GM12878 (cell line): Measurements from ENCODE around the gene SLC29A1. TPM values are rescaled to one million over a fixed set of nuclear protein-coding genes. Genes with fewer than 3 reads are reported as not detected.

Experiments
- ATAC-seq: fragments of 200-7000 bp; cut with Tn5 transposase; 3 replicates; pipeline ENCODE4 v1.9.1; 2020; ENCODE audit warnings: mild to moderate bottlenecking, moderate library complexity
- BruUV-seq: library from RNA; stranded (reverse); fragments of 400-500 nt; replicated peaks from 2 replicates; lab custom pipeline; 2021; lab: Mats Ljungman, UMichigan
- CTCF ChIA-PET: fragments of 300-600 bp; sonication (Branson Sonifier 250); formaldehyde crosslinking; extraction: SDS; loops from one replicate; lab custom pipeline; 2021; ENCODE audit warnings: inconsistent platforms; lab: Yijun Ruan, JAX
- POLR2A ChIA-PET: fragments of 350-600 bp; formaldehyde crosslinking; extraction: SDS; loops from one replicate; lab custom pipeline; 2021; ENCODE audit warnings: inconsistent platforms; lab: Charles Lee
- RAD21 ChIA-PET: fragments of 300-600 bp; sonication (Branson Sonifier 250); formaldehyde crosslinking; loops from one replicate; lab custom pipeline; 2023; ENCODE audit warnings: antibody characterized with exemption; ENCODE audit not compliant: unreplicated experiment; lab: Charles Lee
- SMC1A ChIA-PET: fragments of 300-600 bp; sonication (Branson Sonifier 250); formaldehyde crosslinking; loops from one replicate; lab custom pipeline; 2023; ENCODE audit not compliant: unreplicated experiment, uncharacterized antibody; lab: Charles Lee
- DNase-seq: peaks from one replicate; pipeline ENCODE4 v3.0.0-alpha.2; 2011; ENCODE audit warnings: low read depth, low spot score
- FAIRE-seq: peaks from 3 replicates; lab custom pipeline; 2011; peaks lifted over from hg19 to GRCh38; lab: Jason Lieb, UNC
- H2AFZ ChIP-seq: 2 replicates; pipeline ENCODE4 v1.6.0; 2011; ENCODE audit warnings: low read depth, low read length, control low read depth; ENCODE audit not compliant: control insufficient read depth
- H3K27ac ChIP-seq: 2 replicates; pipeline ENCODE4 v1.5.1; 2011; ENCODE audit warnings: control low read depth; ENCODE audit not compliant: control insufficient read depth, insufficient read depth
- H3K27me3 ChIP-seq, 2 experiments: replicated peaks in 1 of 2; 2 replicates each; pipeline versions ENCODE4 v1.6.0 to v1.6.1; 2011; ENCODE audit warnings: low read length in 1 of 2; ENCODE audit not compliant: control insufficient read depth in 2 of 2, insufficient read depth in 2 of 2
- H3K36me3 ChIP-seq, 2 experiments: 2 replicates each; pipeline ENCODE4 v1.5.1; 2011; ENCODE audit warnings: low read length in 1 of 2; ENCODE audit not compliant: control insufficient read depth in 2 of 2, insufficient read depth in 2 of 2
- H3K4me1 ChIP-seq: 2 replicates; pipeline ENCODE4 v1.6.1; 2011; ENCODE audit warnings: mild to moderate bottlenecking, low read length, moderate library complexity, mixed read lengths; ENCODE audit not compliant: control insufficient read depth, insufficient read depth
- H3K4me2 ChIP-seq: 2 replicates; pipeline ENCODE4 v1.6.0; 2011; ENCODE audit warnings: control low read depth; ENCODE audit not compliant: control insufficient read depth, insufficient read depth
- H3K4me3 ChIP-seq: fragments of 200-600 bp; sonication (generic); 2 replicates; pipeline ENCODE4 v1.5.1; 2016
- H3K79me2 ChIP-seq: 2 replicates; pipeline ENCODE4 v1.6.0; 2011; ENCODE audit warnings: low read length; ENCODE audit not compliant: control insufficient read depth, insufficient read depth
- H3K9ac ChIP-seq: 2 replicates; pipeline ENCODE4 v1.8.0; 2011; ENCODE audit warnings: low read length, control low read depth, mixed read lengths; ENCODE audit not compliant: control insufficient read depth, insufficient read depth
- H3K9me3 ChIP-seq: replicated peaks from 3 replicates; pipeline ENCODE4 v1.5.1; 2011; ENCODE audit warnings: mild to moderate bottlenecking, low read length; ENCODE audit not compliant: control insufficient read depth, insufficient read depth
- H4K20me1 ChIP-seq: 2 replicates; pipeline ENCODE4 v1.6.0; 2011; ENCODE audit not compliant: control insufficient read depth, insufficient read depth
- ATF2 ChIP-seq: IDR thresholded peaks from 2 replicates; pipeline ENCODE4 v1.6.1; 2012; ENCODE audit warnings: low read length, inconsistent platforms
- BACH1 ChIP-seq: fragments of 450-650 bp; IDR thresholded peaks from 2 replicates; pipeline ENCODE4 v1.6.1; 2017; ENCODE audit warnings: mild to moderate bottlenecking, borderline replicate concordance
- BMI1 ChIP-seq: fragments of 450-650 bp; IDR thresholded peaks from 2 replicates; pipeline ENCODE4 v1.6.1; 2016; ENCODE audit warnings: mild to moderate bottlenecking, moderate library complexity, borderline replicate concordance
- EED ChIP-seq: sonication (generic); IDR thresholded peaks from 2 replicates; pipeline ENCODE4 v1.6.1; 2016; ENCODE audit warnings: antibody characterized with exemption, low read depth
- ETV6 ChIP-seq, 2 experiments: fragments of 450-650 bp in 1 of 2; IDR thresholded peaks in 1 of 2; conservative IDR thresholded peaks in 1 of 2; 2 replicates each; pipeline ENCODE4 v1.6.1; 2014; ENCODE audit warnings: antibody characterized with exemption in 1 of 2, borderline replicate concordance in 1 of 2, low read depth in 1 of 2, mild to moderate bottlenecking in 1 of 2, moderate library complexity in 1 of 2
- IRF4 ChIP-seq: IDR thresholded peaks from 2 replicates; pipeline ENCODE4 v1.6.1; 2011; ENCODE audit warnings: low read depth, low read length
- MTA3 ChIP-seq: IDR thresholded peaks from 2 replicates; pipeline ENCODE4 v1.6.1; 2012; ENCODE audit warnings: low read length, inconsistent platforms, borderline replicate concordance
- MXI1 ChIP-seq: fragments of 150-350 bp; IDR thresholded peaks from 2 replicates; pipeline ENCODE4 v1.6.1; 2011; ENCODE audit warnings: low read depth, mild to moderate bottlenecking, inconsistent platforms, low read length, improper control_type of control experiment
- NR2C1 ChIP-seq: fragments of 450-650 bp; IDR thresholded peaks from 2 replicates; pipeline ENCODE4 v1.6.1; 2017; ENCODE audit warnings: antibody characterized with exemption, mild to moderate bottlenecking, moderate library complexity
- NR2F1 ChIP-seq: fragments of 450-650 bp; conservative IDR thresholded peaks from 2 replicates; pipeline ENCODE4 v1.6.1; 2017; ENCODE audit warnings: mild to moderate bottlenecking
- PAX5 ChIP-seq: IDR thresholded peaks from 2 replicates; pipeline ENCODE4 v1.6.1; 2011; ENCODE audit warnings: low read depth, low read length, borderline replicate concordance
- POU2F2 ChIP-seq: IDR thresholded peaks from 3 replicates; pipeline ENCODE4 v1.6.1; 2011; ENCODE audit warnings: low read depth, mild to moderate bottlenecking, low read length, borderline replicate concordance
- SKIL ChIP-seq: fragments of 450-650 bp; IDR thresholded peaks from 2 replicates; pipeline ENCODE4 v1.6.1; 2017; ENCODE audit warnings: mild to moderate bottlenecking, low read depth, inconsistent platforms; ENCODE audit not compliant: poor library complexity, severe bottlenecking
- SMARCA5 ChIP-seq: fragments of 450-650 bp; IDR thresholded peaks from 2 replicates; pipeline ENCODE4 v1.6.1; 2017; ENCODE audit warnings: mild to moderate bottlenecking
- WRNIP1 ChIP-seq: IDR thresholded peaks from 2 replicates; pipeline ENCODE4 v1.6.1; 2011; ENCODE audit warnings: low read depth, low read length, improper control_type of control experiment, borderline replicate concordance
- ZNF24 ChIP-seq: fragments of 450-650 bp; IDR thresholded peaks from 2 replicates; pipeline ENCODE4 v1.6.1; 2017; ENCODE audit warnings: antibody characterized with exemption, mild to moderate bottlenecking
- WGBS: methylation state at CpG from one replicate; pipeline ENCODE4 v1.1.6; 2016; ENCODE audit warnings: low lambda C conversion rate; ENCODE audit not compliant: insufficient replicate concordance, insufficient coverage; ENCODE audit errors: missing lambda C conversion rate; 5-methylcytosine and 5-hydroxymethylcytosine counted together
- in situ Hi-C: fragments of 300-500 bp; cut with MboI; formaldehyde crosslinking; loops from 9 replicates; pipeline ENCODE4 v1.14.3; 2018; ENCODE audit warnings: mixed read lengths
- intact Hi-C: fragments of 100-400 bp; cut with micrococcal nuclease; formaldehyde crosslinking; loops from one replicate; pipeline ENCODE4 v1.14.2; 2022; ENCODE audit not compliant: unreplicated experiment
- polyA plus RNA-seq, 11 experiments: library from polyadenylated mRNA; depleted of rRNA in 4 of 11; unstranded in 6 of 11; stranded (reverse) in 5 of 11; fragments of >200 nt; fragmentation: Nextera tagmentation in 4 of 11; fragmentation: Illumina TruSeq in 1 of 11; extraction: Ambion mirVana in 4 of 11; extraction: Trizol in 1 of 11; gene quantifications; 1 replicate in 1 of 11; 2 replicates in 10 of 11; pipeline versions ENCODE4 v1.2.1 to v1.2.3, GENCODE V29; 2011 to 2016; ENCODE audit warnings: inconsistent platforms in 2 of 11, missing spikeins in 2 of 11, low read depth in 1 of 11
- total RNA-seq, 4 experiments: library from RNA; depleted of rRNA in 3 of 4; stranded (reverse); fragments of >200 nt in 3 of 4; fragmentation: Illumina TruSeq in 1 of 4; extraction: Trizol in 1 of 4; gene quantifications; 2 replicates each; pipeline versions ENCODE4 v1.2.1 to v1.2.3, GENCODE V29; 2013 to 2021

The SLC29A1 gene
- total and polyA plus RNA-seq, 10 of the 15 experiments (the other 5 are each of a cell fraction or from before 2014, with no cell fraction given) = 10.0 to 132 (median 93.4) TPM

GRCh38 chr6:44258325-44258863 lies 35.0 kb downstream of the SLC29A1 start:
- no peak for DNase-seq
- Histone ChIP-seq H3K27me3 (no peaks in the 10 kb centered on the region), H3K4me3 (peak overlapping the region; percentile 33), H3K36me3 (peaks cover 27 to 30% of the 10 kb centered on the region in 2 experiments), H3K9ac (peak overlapping the region; percentile 90), H3K4me2 (peak overlapping the region; percentile 98), H2AFZ (no peak overlapping the region), H4K20me1 (peaks cover 4% of the 10 kb centered on the region; the same call in 1 of the 2 replicates), H3K9me3 (no peaks in the 10 kb centered on the region), H3K27ac (peak overlapping the region; percentile 99), H3K79me2 (peaks cover 86% of the 10 kb centered on the region), H3K4me1 (peaks cover 68% of the 10 kb centered on the region)
- in situ Hi-C loops = no loop called here
- CTCF ChIA-PET = interaction anchor here (0.7 to 1.3 kb wide), 2 partner anchors 11 to 86 kb away, joined by 3 to 4 read pairs; no protein-coding TSS in a partner anchor
- intact Hi-C loops = no loop called here
- peak; percentile 5 for ATAC-seq
- WGBS = 11% methylated on average over 9 of the region's 9 CpGs
- RAD21 ChIA-PET = interaction anchor here (0.6 to 4.8 kb wide), 2 partner anchors 10 to 12 kb away, joined by 5 to 28 read pairs; partner anchors contain the start of gene HSP90AB1
- BruUV-seq = no TSS peak
- POLR2A ChIA-PET = interaction anchor here (0.6 to 10.7 kb wide), 3 partner anchors 11 to 61 kb away, joined by 3 to 131 read pairs (median 6); partner anchors contain the start of gene HSP90AB1
- peak; percentile 38 for FAIRE-seq
- SMC1A ChIA-PET = interaction anchor here (2.7 kb wide), 1 partner anchor 85 kb away, joined by 10 read pairs; no protein-coding TSS in a partner anchor
- TF ChIP-seq POU2F2 (peak; percentile 33; the same call in 1 of the 3 replicates), SKIL (peak; percentile 58), BACH1 (0 out of 2 replicates have a peak, but pooled peaks have one; percentile 36), IRF4 (no peak), PAX5 (no peak), NR2C1 (peak; percentile 50), ATF2 (no peak), WRNIP1 (no peak), SMARCA5 (0 out of 2 replicates have a peak, but pooled peaks have one; percentile 10), ZNF24 (peak; percentile 62; the same call in 1 of the 2 replicates), MTA3 (no peak), MXI1 (peak; percentile 55), BMI1 (no peak), NR2F1 (peak; percentile 78), EED (no peak), ETV6 (conservative IDR thresholded peaks at IDR 0.05 in 1 of 2, IDR thresholded peaks at IDR 0.05 in 1 of 2; ENCODE audit: borderline replicate concordance in 1 of 2, low read depth in 1 of 2) (0 out of 4 replicates have a peak, but pooled peaks of 1 of the 2 experiments have one; percentile 14)
